Activated T-cell treated with anti-CD3 and anti-CD28 coated beads, Interleukin-2, amount 50 U/mL, for 1 hour (primary cell): ENCODE measurements around the gene TOR1AIP1.

Experiments used
- DNase-seq: peaks from one replicate; pipeline ENCODE4 v3.0.0-alpha.2; 2020

Gene TOR1AIP1

DNA sequence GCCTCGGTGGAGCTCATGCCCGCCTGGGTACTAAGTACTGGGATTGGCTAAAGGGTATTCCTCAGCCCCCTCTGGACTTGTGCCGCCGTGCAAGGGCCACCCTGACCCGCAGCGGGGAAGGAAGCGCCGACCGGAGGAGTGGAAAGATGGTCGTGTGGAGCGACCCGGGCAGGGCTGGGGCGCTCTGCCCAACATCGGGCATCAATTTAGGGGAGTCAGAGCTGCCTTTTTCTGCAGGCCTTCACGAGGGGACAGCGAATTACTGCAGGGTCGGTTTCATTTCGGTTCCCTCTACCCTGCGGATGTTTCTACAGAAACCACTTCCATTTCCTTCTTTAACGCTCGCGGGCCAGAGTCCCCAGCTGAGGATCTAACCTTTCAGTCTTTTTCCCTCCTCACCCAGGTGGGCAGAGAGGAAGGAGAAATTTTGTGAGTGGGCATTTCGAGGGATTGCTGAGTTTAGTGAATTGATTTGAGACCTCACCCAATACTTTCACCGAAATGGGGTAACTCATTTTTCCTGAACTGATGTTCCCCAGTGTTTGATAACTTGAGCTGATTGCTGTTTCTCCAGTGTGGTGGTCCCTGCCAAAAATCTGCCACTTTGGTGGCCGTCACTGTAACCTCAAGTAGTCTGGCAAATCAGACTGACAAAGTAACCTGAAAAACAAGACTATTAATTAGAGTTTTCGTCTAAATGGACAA, 1.1 kb downstream of the TOR1AIP1 start:
- DNase-seq: peak; percentile 35

DNA sequence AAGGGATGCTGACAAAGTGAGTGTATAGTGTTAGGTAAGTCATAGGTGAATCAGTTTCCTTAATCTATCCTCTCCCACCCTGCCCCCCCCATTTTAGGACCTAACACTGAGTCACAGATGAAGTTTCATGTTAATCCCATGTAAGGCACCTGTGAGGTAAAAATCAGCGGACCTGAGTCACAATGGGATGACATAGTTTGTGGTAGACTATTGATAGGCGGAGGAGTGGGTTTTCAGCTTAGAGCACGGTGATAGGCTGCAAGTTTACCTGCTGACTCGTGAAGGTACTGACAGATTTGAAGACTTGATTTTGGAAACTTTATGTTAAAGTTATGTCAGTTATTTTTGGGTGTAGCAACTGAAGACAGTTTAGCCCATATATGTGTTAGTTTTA, 1.7 kb downstream of the TOR1AIP1 start:
- peak; percentile 36 for DNase-seq

DNA sequence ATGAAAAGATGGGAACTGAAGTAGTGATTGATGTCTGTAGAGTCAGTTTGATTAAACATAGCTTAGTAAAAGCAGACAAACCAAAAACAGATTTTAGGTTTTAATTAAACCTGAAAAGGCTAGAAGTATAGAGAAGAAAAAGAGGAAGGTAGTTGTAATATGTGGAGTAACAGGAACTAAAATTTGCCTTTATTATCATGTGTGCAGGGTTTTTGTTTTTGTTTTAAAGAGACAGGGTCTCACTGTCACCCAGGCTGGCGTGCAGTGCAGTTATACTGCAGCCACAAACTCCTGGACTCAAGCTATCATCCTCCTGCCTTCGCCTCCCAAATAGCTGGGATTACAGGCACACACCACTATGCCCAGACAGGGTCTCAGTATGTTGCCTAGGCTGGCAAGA, 6.0 kb downstream of the TOR1AIP1 start:
- DNase-seq: no peak

DNA sequence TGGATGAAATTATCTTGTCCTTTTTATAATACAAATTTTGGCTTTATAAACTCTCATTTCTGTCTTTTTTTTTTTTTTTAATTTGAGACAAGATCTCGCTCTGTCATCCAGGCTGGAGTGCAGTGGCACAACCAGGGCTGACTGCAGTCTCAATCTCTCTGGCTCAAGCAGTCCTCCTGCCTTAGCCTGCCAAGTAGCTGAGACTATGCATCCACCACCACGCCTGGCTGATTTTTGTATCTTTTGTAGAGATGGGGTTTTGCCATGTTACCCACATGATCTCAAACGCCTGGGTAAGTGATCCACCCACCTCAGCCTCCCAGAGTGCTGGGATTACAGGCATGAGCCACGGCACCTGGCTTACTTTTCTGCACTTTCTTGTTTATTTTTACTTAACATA, 7.5 kb downstream of the TOR1AIP1 start:
- DNase-seq: no peak

DNA sequence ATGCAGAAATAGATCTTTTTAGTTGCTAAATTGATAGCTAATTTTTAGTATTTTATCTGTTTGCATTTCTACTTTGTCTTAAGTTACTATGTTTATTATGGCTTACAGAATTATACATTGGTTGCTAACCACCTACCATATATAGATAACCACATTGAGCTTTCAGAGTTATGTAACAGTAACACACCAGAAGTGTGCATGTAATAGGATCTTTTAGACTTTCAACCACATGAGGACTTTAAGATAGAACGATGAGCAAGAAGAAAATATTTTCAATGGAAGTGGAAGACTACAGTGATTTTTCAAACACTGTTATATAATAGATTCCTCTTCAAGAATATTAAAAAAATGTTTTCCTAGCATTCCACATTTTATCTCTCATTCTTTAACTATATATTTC, 28.8 kb downstream of the TOR1AIP1 start:
- DNase-seq: no peak

DNA sequence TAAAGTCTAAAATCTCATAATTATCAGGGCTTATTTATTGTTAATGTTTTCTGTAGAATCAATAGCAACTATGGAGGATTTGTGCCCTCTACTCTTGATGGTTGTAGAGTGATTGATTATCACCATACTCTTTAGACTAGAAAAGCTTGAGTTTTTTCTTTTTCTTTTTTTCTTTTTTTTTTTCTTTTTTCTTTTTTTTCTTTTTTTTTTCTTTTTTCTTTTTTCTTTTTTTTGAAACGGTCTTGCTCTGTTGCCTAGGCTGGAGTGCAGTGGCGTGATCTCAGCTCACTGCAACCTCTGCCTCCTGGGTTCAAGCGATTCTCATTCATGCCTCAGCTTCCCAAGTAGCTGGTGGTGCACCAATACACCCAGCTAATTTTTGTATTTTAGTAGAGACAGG, 29.7 kb downstream of the TOR1AIP1 start:
- no peak for DNase-seq

DNA sequence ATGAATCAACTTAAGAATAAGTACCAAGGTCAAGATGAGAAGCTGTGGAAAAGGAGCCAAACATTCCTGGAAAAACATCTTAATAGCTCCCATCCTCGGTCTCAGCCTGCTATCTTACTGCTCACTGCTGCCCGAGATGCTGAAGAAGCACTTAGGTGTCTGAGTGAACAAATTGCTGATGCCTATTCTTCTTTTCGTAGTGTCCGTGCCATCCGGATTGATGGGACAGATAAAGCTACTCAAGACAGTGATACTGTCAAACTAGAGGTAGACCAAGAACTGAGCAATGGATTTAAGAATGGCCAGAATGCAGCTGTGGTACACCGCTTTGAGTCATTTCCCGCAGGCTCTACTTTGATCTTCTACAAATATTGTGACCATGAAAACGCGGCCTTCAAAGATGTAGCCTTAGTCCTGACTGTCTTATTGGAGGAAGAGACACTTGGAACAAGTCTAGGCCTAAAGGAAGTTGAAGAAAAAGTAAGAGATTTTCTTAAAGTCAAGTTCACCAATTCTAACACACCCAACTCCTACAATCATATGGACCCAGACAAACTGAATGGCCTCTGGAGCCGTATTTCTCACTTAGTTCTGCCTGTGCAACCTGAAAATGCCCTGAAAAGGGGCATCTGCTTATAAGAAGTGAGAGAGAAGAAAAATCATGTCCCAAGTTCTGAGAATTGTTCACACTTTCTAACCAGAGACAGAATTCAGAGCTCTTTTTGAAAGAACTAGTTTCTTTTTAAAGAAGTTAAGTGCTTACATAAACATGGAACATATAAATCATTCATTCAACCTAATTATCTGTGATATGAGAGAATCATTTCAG, 35.7 kb downstream of the TOR1AIP1 start:
- no peak for DNase-seq

DNA sequence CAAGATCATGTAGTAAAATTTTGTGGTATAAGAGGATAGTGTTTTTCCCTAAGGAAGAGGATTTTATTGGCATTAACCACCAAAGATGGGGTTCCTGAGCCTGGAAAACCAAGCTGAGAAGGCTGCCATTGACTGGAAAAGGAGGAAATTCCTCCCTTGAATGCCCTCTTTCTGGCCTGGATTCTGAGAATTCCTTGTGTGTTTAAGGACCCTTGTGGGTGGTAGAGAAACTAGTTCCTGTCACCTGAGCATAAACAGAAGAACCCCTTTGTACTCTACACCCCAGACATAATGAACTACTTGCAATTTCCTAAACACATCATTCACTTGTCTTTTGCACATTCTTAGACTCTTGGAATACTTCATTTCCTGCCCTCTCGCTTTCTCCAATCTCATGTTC, 39.4 kb downstream of the TOR1AIP1 start:
- no peak for DNase-seq

DNA sequence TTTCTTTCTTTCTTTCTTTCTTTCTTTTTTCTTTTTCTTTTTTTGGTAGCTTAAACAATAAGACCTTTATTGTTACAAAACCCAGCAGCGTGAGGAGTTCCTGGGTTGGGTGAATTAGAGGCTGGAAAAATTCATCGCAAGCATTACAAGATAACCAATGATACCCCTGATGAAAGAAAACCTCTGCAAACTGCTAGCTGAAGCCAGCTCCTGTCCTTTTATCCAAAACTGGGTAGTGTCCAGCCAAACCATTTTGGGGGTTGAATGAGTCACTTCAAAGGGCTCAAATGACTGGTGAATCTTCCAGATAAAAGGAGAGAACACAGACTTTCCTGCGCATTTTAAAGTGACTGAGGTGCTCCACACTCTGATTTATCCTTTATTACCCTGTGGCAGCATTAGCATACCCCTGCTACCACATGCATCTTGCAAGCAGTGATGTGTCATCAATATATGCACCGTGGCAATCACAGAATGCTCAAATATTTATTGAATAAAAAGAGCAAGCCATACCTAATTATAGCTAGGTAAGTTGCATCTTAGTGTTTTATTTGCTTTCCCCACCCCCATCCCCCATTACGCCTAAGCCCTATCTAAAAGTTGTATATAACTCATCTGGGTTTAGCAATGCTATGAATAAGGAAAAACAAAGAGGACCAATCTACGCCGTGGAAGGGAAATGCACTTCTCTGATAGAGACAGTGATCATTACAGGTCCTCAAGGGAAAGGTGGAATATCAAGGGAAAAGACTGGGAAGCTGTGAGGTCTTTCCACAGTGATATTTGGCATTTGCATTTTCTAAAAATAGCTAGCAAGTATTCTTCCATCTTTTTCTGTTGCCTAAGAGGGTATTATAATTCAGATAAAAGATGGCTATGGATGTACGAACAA, 40.1 kb downstream of the TOR1AIP1 start:
- no peak for DNase-seq

DNA sequence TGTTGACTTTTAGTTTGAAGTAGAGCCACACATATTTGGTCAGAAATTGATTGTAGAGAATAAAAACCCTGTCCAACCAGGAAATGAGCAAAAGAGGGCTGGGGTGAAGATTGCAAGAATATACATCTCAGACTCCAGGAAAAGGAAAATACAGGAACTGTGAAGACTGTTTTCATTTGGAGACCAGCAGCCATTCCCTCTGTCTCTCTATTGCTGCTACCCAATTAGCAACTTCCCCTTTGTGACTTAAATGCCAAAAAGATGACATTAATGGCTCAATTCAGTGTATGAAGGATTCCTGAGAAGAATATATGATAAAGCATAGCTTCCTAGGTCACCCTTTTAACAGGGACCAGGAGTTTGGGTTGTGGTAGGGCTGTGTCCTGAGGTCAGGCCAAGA, 40.9 kb downstream of the TOR1AIP1 start:
- DNase-seq: no peak

DNA sequence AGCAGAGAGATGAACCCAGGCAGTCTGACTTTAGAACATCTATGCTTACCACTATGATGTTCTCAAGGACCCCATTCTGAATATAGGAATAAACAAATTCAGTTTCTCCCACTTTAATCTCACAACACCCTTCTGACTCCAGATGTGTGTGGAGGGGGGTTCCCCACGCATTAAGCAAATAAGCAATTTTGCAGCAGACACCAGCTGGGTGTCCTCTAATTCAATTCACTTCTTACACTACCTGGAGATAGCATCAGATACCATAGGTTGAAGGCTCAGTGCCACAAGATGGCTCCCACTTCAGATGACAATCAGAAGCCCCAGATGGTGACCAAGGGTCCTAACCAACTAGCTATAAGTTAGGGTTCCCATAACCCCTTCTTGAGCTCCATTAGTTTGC, 42.2 kb downstream of the TOR1AIP1 start:
- DNase-seq: no peak

DNA sequence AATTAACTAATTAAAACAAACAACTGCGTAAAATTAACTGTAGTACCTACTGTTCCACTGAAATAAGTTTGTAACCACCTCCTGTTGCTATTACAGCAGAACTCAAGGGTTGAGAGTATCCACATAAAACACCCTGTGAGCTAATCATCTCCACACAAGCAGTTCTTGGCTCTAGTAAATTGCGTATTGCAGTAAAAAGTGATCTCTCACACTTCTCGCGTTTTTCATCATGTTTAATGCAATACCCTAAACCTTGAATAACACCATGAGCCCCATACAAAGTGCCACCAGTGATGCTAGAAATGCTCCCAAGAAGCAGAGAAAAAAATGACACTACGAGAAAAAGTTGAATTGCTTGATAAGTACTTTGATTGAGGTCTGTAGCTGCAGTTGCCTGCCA, 43.2 kb downstream of the TOR1AIP1 start:
- DNase-seq: no peak

DNA sequence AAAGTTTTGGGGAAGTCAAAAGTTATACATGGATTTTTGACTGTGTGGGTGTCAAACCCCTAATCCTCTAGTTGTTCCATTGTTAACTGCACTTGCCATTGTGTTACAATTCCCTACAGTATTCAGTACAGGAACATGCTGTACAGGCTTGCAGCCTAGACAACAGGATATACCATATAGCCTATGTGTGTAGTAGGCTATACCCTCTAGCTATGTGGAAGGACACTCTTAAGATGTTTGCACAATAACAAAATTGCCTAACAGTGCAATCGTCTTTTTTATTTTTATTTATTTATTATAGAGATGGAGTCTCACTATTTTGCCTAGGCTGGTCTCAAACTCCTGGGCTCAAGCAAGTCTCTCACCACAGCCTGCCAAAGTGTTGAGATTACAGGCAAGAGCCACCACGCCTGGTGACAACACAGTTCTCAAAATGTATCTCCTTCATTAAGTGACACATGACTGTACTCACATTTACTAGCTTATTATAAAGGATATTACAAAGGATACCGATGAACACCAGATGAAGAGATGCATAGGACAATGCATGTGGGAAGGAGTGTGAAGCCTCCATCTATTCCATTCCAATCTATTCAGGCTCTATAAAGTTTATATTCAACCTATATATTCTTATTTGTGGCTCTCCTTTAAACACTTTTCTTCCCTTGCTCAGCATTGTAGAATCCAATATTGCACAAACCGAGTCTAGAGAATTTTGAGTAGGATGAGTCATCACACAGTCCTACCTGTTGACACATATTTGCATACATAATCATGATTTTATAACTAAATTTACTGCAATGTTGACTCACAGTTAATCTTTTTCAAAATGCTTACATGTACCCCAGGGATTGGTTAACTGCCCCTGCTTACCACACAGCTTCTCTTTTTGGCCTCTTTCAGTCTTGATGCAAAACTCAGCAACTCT, 44.1 kb downstream of the TOR1AIP1 start:
- no peak for DNase-seq

DNA sequence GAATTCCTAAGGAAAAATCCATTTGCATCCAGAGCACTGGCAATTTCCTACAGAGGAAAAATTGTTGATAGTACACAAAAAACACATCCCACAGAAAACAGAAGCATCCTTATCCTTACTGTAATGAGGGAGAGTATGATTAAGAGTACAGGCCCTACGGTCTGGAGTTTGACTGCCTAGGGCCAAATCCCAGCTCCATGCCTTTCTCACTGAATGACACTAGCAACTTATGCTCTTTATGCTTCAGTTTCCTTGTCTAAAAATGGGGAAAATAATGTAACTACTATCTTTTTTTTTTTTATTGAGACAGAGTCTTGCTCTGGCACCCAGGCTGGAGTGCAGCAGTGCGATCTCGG, 44.7 kb downstream of the TOR1AIP1 start:
- no peak for DNase-seq

DNA sequence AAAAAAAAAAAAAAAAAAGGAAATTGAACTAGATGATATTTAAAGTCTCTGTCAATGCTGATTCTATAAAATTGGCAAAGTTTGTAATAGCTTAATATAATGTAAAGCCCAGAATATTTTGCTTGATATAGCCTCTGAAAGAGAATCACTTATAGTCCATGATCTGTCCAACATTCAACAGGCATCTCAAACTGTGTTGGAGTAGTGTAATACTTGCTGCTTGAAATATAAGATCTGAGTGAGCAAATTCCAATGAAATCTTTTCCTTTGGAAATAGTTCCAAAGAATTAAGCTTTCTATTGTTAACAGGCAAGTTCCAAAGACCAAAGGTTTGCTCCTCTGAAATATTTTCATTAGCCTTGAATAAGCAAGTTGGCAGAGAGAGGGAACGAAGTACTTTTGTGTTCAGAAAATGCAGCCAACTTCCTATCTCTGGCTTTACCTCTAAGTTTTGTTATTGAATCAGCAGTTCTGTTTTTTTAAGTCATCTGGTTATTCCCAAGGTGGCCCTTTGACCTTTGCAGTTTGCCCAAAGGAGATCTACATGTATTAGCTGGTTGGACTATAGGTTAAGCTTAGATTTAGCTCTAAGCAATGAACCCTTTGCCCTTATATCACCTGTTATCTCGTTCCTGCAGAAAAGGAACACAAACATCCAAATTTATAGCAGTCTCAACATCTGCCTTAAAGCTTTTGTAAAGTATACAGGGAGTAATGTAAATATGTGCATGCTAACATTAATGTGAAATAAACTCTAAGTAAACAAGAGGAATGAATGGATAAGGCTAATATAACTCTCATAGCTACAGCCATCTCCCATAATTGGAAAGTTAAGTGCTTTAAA, 48.1 kb downstream of the TOR1AIP1 start:
- no peak for DNase-seq

DNA sequence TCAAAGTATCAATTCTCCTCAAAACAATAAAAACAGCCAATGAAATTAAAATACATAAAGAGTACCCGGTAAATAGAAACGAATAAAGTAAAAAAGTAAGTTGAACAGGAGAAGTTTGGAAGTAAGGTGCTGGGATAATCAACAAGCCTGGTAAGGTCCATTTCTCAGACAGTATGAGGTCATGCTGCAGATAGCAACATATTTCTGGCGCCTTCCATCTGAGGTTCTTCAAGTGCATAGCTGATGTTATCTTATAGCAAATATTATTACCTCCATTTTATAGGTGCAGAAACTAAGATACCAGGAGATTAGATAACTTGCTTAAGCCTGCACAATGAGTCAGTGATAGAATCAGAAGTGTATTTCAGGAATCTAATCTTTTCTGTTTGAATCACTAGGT, 48.8 kb downstream of the TOR1AIP1 start:
- no peak for DNase-seq

DNA sequence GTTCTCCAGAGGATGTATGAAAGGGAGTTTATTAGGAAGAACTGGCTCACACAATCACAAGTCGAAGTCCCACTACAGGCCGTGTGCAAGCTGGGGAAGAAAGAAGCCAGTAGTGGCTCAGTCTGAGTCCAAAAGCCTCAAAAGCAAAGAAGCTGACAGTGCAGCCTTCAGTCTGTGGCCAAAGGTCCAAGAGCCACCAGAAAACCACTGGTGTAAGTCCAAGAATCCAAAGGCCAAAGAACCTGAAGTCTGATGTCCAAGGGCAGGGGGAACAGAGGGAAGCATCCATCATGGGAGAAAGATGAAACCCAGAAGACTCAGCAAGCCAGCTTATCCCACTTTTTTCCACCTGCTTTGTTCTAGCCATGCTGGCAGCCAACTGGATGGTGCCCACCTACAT, 51.1 kb downstream of the TOR1AIP1 start:
- no peak for DNase-seq

DNA sequence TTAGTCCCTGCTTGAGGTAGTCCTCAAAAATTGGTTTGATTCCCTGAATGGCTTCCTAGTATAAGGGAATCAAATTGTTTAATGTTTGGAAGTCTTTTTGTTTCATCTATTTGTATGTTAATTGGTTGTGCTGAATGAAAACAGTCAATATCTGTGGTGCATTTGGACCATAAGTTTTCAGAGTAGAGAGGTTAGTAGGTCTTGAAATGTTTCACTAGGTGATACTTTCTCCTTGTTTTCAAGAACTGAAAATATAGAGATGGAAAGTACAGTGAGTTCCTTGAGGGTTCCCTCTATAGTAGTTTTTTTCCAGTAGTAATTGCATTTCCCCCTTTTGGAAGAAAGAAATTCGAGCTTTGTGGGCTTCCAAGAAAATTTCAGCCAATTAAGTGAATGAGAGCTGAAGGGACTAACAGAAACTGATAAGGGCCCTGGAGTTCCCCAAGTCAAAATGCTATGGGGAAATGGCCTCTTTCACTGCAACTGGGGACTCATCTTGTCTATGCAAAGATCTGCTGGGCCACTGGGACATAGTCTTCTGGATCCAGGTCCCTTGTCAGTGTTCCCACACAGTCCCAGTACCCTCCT, 53.9 kb downstream of the TOR1AIP1 start:
- no peak for DNase-seq

DNA sequence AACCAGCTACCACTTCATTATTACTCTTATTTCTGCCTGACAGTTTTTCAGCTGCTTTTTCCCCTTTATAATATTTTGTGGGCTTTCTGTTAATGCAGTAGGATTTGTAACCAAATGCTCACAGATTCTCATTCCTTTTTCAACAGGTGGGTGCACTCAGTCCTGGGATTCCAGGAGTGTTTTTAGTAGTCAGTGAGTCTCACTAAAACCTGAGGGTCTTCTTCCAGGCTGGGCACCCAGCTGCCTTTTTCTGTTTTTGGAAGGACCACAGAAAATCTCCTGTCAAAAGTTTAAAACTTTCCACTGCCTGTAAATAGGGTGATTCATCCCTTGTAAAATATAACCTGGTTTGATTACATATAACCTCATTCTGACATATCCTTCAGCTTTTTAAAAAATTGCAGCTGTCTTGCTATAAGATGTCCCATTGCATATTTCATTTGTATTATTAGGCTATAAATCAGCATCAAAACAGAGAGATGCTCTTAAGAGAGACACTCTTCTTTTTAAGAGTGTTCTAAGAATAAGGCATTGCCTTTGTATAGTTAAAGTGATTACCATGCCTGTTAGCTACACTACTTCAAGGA, 55.7 kb downstream of the TOR1AIP1 start:
- no peak for DNase-seq

DNA sequence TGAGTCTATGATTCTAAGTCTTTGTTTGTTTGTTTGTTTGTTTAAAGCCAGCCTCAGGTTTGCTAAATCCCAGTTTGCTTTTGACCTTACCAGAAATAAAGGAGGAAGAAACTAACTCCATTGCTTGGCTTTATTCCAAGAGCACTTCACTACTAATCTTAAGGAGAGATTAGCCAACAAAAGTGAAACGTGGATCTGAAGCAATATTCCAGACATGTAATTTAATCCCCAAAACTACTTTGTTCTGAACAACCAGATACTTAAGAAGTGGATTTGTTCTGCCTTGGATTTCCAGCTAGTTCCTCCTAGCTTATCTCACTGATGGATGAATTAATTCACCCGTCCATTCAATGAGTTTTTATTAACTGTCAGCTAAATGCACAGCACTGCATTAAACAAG, 56.7 kb downstream of the TOR1AIP1 start:
- no peak for DNase-seq

DNA sequence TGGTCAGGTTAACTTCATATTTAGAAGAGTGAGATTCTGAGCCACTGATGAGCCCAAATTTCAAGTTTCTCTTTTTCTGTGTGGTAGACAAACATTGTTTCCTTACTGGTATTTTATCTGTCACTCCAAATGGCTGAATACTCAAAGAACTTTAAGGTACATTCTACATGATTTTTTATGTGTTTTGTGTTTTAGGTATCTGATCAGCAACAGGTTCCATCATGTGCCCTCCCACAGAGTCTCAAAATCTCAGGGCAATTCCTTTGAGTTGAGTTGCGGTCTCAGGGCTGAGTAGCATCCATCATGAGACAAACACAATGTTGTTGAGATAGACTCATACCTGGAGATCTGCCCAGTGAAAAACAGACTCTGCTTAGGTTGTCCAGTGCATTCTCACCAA, 57.9 kb downstream of the TOR1AIP1 start:
- no peak for DNase-seq
